Activated CD4-positive, alpha-beta T cell treated with anti-CD3 and anti-CD28 coated beads for 36 hours (primary cell): ENCODE data around the gene GMIP. TPM values are rescaled to one million over a fixed set of nuclear protein-coding genes. Genes with fewer than 3 reads are reported as not detected.

Experiments
- ATAC-seq: fragments of 200-7000 bp; cut with Tn5 transposase; one replicate; pipeline ENCODE4 v1.10.0; 2021; ENCODE audit warnings: mild to moderate bottlenecking, moderate library complexity
- CTCF ChIA-PET: fragments of 350-600 bp; sonication (Branson Sonifier 250); formaldehyde crosslinking; loops from one replicate; lab custom pipeline; 2021; ENCODE audit warnings: antibody characterized with exemption; lab: Charles Lee
- POLR2A ChIA-PET: fragments of 350-600 bp; sonication (Branson Sonifier 250); formaldehyde crosslinking; loops from one replicate; lab custom pipeline; 2021; ENCODE audit warnings: antibody characterized with exemption, inconsistent platforms; lab: Charles Lee
- DNase-seq: peaks from one replicate; pipeline ENCODE4 v3.0.0-alpha.2; 2020
- H3K27ac Mint-ChIP-seq: one replicate; pipeline ENCODE4 v1.8.0; 2021; ENCODE audit warnings: mixed read lengths
- H3K27me3 Mint-ChIP-seq: one replicate; pipeline ENCODE4 v1.8.0; 2021; ENCODE audit warnings: mixed read lengths
- H3K36me3 Mint-ChIP-seq: one replicate; pipeline ENCODE4 v1.8.0; 2021; ENCODE audit warnings: low read depth, mixed read lengths
- H3K4me1 Mint-ChIP-seq: one replicate; pipeline ENCODE4 v1.8.0; 2021; ENCODE audit warnings: mixed read lengths
- H3K4me3 Mint-ChIP-seq: one replicate; pipeline ENCODE4 v1.8.0; 2021; ENCODE audit warnings: mild to moderate bottlenecking, moderate library complexity, mixed read lengths
- H3K9me3 Mint-ChIP-seq: one replicate; pipeline ENCODE4 v1.8.0; 2021; ENCODE audit warnings: low read depth, mixed read lengths
- intact Hi-C, 2 experiments: fragments of 100-400 bp; cut with DNase I in 1 of 2; cut with micrococcal nuclease in 1 of 2; formaldehyde crosslinking; loops; one replicate each; pipeline versions ENCODE4 v1.14.2 to v1.15.1; 2022 to 2024; cut with DNase I, micrococcal nuclease
- total RNA-seq, 2 experiments: library from RNA; stranded (reverse); gene quantifications; one replicate each; pipeline ENCODE4 v1.2.3, GENCODE V29; 2021

GMIP gene
- total RNA-seq, 2 experiments from 2014 or later, result 54.9 to 56.6 TPM

DNA sequence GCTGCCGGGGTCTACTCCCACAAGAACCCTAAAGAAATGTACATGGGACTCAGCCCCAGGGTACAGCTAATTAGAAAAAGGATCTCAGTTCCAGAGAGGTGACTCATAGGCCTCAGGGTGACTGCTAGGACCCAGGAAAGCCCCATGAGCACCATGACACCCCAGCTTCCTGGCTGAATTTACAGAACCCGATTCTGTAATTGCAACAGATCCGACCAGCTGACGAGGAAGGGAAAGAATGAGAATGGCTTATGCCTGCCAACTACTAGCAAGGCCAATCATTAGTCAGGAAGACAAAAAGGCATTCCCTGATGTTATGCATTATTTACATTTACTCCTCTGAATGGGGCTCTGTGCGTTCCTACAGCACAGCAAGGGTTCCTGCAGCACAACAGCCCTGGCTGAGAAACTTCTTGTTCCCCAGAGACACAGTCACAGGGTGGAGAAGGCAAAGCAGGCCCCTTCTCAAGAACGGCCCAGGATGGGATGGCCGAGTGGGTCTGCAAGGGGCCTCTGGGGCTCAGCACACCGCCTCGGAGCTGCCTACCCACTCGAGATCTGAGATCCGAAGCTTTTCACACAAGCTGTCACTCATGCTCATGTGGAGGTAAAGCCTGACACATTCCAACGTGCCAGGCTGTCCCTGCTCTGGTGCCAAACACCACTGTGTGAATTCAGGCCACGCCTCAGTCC lies 52.2 kb downstream of the GMIP start:
- no peaks in the 10 kb centered on the region for H3K27me3 Mint-ChIP-seq
- ATAC-seq (peak; percentile 91), DNase-seq (peak; percentile 85)
- peak overlapping the region; percentile 82 for H3K27ac Mint-ChIP-seq
- intact Hi-C loops, result loop anchor here (1.0 to 10.0 kb wide), 7 partner anchors 27 to 526 kb away; partner anchors contain the start of genes LPAR2 (in 2 of the 2), GMIP (in 1 of the 2), PBX4 (in 1 of the 2) and SLC25A42 (in 1 of the 2)
- peak overlapping the region; percentile 27 for H3K4me3 Mint-ChIP-seq
- ChIA-PET POLR2A (no interaction called here), CTCF (interaction anchor here (0.5 to 3.1 kb wide), 9 partner anchors 12 to 269 kb away, joined by 3 to 13 read pairs (median 4); partner anchors contain the start of gene GMIP)
- no peaks in the 10 kb centered on the region for H3K9me3 Mint-ChIP-seq
- H3K36me3 Mint-ChIP-seq, result peaks cover 29% of the 10 kb centered on the region
- H3K4me1 Mint-ChIP-seq, result peaks cover 66% of the 10 kb centered on the region

DNA sequence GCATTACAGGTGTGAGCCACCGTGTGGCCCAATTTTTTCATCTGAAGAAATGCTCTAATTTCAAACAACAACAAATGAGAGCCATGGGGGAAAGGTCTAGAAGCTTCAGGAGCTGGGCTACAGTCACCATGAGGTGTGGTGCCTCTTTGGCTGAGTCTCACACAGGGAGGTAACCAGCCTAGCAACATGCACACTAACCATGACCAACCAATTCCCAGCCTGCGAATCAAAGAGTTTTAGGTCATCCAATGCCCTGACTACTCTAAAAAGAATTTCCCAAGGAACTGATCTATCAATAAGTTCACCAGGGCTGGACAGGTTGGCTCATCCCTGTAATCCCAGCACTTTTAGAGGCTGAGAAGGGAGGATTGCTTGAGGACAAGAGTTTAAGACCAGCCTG lies 54.9 kb downstream of the GMIP start:
- ATAC-seq, result no peak
- Mint-ChIP-seq H3K4me3 (no peak overlapping the region), H3K36me3 (peaks cover 25% of the 10 kb centered on the region), H3K9me3 (no peaks in the 10 kb centered on the region), H3K27me3 (no peaks in the 10 kb centered on the region), H3K4me1 (peaks cover 54% of the 10 kb centered on the region), H3K27ac (peak overlapping the region; percentile 78)
- intact Hi-C loops, result no loop called here
- CTCF ChIA-PET, result interaction anchor here (0.6 to 1.5 kb wide), 4 partner anchors 34 to 69 kb away, joined by 3 to 5 read pairs (median 4); partner anchors contain the start of gene GMIP
- DNase-seq, result no peak
- POLR2A ChIA-PET, result interaction anchor here (0.6 to 0.7 kb wide), 2 partner anchors 14 to 80 kb away, joined by 3 read pairs; no protein-coding TSS in a partner anchor

DNA sequence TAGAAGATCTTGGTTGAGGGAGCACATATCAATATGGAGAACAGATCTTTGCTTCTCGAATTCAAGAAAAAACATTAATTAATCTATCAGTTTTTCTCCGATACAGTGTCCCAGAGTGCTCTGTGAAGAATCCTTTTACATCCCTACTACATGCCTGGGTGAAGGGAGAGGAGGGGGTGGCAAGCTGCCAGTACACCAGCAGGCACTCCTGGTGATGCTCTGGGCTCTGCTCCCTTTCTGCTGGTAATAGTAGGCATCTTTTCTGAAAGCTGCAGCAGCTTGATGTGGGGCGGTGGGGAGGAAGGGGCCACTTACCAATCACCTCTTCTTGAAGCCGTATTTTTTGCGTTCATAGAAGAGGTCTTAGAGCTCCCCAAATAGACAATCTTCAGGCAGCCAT lies 55.7 kb downstream of the GMIP start:
- intact Hi-C loops, result no loop called here
- Mint-ChIP-seq H3K9me3 (no peaks in the 10 kb centered on the region), H3K4me3 (no peak overlapping the region), H3K36me3 (peaks cover 20% of the 10 kb centered on the region), H3K27ac (peak overlapping the region; percentile 52), H3K27me3 (no peaks in the 10 kb centered on the region), H3K4me1 (peaks cover 50% of the 10 kb centered on the region)
- POLR2A ChIA-PET, result interaction anchor here (0.7 kb wide), 1 partner anchor 11 kb away, joined by 3 read pairs; no protein-coding TSS in a partner anchor
- no peak for DNase-seq
- CTCF ChIA-PET, result interaction anchor here (0.7 to 2.0 kb wide), 5 partner anchors 18 to 56 kb away, joined by 3 to 7 read pairs (median 5); partner anchors contain the start of gene GMIP
- no peak for ATAC-seq

DNA sequence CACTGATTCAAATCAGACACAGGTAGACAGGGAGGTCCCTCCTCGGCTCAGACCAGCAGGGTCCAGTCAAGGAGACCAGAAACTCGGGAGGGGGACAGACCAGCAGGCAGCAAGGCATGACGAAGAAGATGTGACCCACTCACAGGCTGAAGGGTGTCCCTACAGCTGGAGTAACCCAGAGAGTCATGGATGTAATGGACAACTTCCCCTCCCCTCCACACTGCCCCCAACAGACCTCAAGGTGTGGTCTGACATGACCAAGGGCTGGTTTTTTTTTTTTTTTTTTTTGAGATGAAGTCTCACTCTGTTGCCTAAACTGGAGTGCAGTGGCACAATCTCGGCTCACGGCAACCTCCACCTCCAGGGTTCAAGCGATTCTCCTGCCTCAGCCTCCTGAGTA lies 59.1 kb downstream of the GMIP start:
- H3K36me3 Mint-ChIP-seq, result peaks cover 13% of the 10 kb centered on the region
- peaks cover 24% of the 10 kb centered on the region for H3K4me1 Mint-ChIP-seq
- ChIA-PET POLR2A (no interaction called here), CTCF (no interaction called here)
- H3K27ac Mint-ChIP-seq, result no peak overlapping the region
- DNase-seq (no peak), ATAC-seq (no peak)
- no peaks in the 10 kb centered on the region for H3K27me3 Mint-ChIP-seq
- no peaks in the 10 kb centered on the region for H3K9me3 Mint-ChIP-seq
- intact Hi-C loops, result no loop called here
- H3K4me3 Mint-ChIP-seq, result no peak overlapping the region

DNA sequence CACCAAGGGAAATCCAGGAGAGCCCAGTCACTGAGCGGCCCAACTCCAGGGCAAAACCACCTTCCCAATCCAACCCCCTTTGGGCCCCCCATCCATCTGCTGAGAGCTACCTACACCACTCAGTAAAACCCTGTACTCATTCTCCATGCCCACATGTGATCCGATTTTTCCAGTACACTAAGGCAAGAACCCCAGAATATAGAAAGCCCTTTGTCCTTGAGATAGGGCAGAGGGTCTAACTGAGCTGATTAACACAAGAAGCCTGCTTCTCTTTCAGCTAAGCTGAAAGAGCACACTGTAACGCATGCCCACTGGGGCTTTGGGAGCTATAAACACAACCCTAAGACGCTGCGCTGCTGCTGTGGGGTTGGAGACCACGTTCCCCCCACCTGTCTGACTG lies 61.0 kb downstream of the GMIP start:
- ATAC-seq (no peak), DNase-seq (no peak)
- ChIA-PET CTCF (interaction anchor here (0.6 to 1.7 kb wide), 4 partner anchors 22 to 86 kb away, joined by 3 to 14 read pairs (median 6); partner anchors contain the start of gene ZNF101), POLR2A (no interaction called here)
- H3K27me3 Mint-ChIP-seq, result no peaks in the 10 kb centered on the region
- H3K4me1 Mint-ChIP-seq, result peaks cover 10% of the 10 kb centered on the region
- intact Hi-C loops, result no loop called here
- H3K9me3 Mint-ChIP-seq, result no peaks in the 10 kb centered on the region
- H3K27ac Mint-ChIP-seq, result no peak overlapping the region
- peaks cover 9% of the 10 kb centered on the region for H3K36me3 Mint-ChIP-seq
- no peak overlapping the region for H3K4me3 Mint-ChIP-seq

DNA sequence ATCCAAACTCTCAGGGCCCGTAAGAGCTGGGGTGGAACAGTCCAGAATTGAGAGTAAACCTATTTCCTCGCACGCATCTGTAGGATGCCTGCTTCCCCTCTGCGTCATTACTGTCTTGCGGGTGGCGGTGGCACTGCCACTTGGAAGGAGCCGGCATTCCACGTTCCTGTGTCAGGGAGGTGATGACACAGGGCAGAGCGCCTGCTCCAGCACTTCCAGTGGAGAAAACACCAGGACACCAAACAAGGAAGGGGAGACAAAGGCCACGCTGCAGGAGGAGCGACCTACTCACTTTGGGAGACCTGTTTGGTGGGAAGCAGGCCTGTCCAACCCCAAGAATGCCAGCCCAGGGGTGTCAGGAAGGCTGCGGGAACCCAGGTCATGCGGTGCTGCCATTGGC lies 62.1 kb downstream of the GMIP start:
- no peak for ATAC-seq
- ChIA-PET POLR2A (no interaction called here), CTCF (interaction anchor here (1.7 kb wide), 1 partner anchor 27 kb away, joined by 14 read pairs; no protein-coding TSS in a partner anchor)
- Mint-ChIP-seq H3K9me3 (no peaks in the 10 kb centered on the region), H3K27ac (no peak overlapping the region), H3K27me3 (no peaks in the 10 kb centered on the region), H3K36me3 (peaks cover 9% of the 10 kb centered on the region), H3K4me3 (no peak overlapping the region), H3K4me1 (peaks cover 10% of the 10 kb centered on the region)
- DNase-seq, result no peak
- intact Hi-C loops, result no loop called here

DNA sequence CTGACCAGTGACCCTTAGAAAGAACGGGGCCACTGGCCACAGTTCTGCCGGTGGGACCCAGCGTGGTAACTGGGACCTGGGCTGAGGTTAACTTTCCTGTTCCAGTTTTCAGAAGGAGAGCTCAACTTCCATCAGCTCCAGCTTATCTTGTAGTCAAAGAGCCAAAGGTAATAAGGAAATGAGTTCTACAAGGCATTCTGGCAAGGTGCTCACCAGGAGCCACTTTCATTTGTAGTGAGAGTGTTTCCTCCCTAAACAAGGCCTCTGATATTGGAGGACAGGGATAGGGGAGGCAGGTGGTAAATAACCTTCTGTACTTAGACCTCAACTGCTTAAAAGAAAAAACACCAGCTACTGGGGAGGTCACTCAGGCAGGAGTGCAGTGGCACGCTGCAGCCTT lies 63.0 kb downstream of the GMIP start:
- peak overlapping the region; percentile 37 for H3K27ac Mint-ChIP-seq
- POLR2A ChIA-PET, result no interaction called here
- H3K27me3 Mint-ChIP-seq, result no peaks in the 10 kb centered on the region
- CTCF ChIA-PET, result interaction anchor here (0.6 to 1.7 kb wide), 3 partner anchors 27 to 322 kb away, joined by 3 to 4 read pairs (median 4); no protein-coding TSS in a partner anchor
- DNase-seq (no peak), ATAC-seq (no peak)
- H3K36me3 Mint-ChIP-seq, result peaks cover 6% of the 10 kb centered on the region
- no peak overlapping the region for H3K4me3 Mint-ChIP-seq
- no peaks in the 10 kb centered on the region for H3K9me3 Mint-ChIP-seq
- intact Hi-C loops, result no loop called here
- peaks cover 6% of the 10 kb centered on the region for H3K4me1 Mint-ChIP-seq

DNA sequence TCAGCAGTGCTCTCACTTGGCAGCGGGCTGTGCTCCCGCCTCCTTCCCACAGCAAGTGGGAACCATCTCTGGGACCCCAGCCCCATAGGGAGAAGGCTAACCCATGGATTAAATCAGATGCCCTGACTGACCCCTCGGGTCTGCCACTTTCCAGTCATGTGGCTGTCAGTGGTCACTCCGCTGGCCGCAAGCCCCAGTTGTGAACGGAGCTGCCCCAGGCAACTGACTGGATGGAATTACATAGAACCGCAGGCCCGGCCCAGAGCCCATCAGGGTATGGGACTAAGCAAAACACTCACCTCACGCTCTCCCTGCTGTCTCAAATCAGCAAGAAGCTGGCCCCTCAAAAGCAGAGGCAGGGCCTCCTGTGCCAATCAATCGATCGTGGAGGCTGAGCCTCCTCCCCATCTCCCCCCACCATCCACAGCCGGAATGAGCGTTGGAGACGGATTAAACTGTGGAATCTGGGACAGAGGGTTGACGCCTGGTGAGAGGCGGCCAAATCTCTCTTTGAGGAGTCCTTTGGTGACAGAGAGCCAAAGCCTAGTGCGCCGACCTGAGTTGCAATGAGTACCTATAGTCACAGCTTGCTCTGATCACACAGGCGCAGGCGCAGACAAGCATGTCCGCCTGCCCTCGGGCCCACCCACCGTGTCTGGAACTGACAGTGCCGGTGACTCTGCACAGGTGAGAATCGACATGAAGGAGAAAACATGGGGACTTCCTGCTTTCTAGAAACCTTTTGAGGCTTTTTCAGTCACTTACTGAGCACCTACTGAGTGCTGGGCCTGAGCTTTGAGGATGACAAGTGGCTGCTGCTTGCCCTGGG lies 63.7 kb downstream of the GMIP start:
- peak; percentile 15 for DNase-seq
- Mint-ChIP-seq H3K4me3 (no peak overlapping the region), H3K4me1 (peaks cover 6% of the 10 kb centered on the region), H3K27me3 (no peaks in the 10 kb centered on the region), H3K9me3 (no peaks in the 10 kb centered on the region), H3K36me3 (peaks cover 5% of the 10 kb centered on the region), H3K27ac (no peak overlapping the region)
- CTCF ChIA-PET, result interaction anchor here (1.2 to 1.7 kb wide), 2 partner anchors 24 to 26 kb away, joined by 3 to 4 read pairs; no protein-coding TSS in a partner anchor
- peak; percentile 36 for ATAC-seq
- intact Hi-C loops, result no loop called here
- POLR2A ChIA-PET, result no interaction called here

Other genes with a start within 250 kb of the GMIP start
- 100 to 1,000 TPM; 123 to 139 TPM for gene GATAD2A, start 238.0 kb downstream of the GMIP start, total RNA-seq
- gene TSSK6, start 128.1 kb downstream of the GMIP start, total RNA-seq, result 1 to 10 TPM; 3.8 to 4.4 TPM
- gene NDUFA13, start 127.4 kb downstream of the GMIP start, total RNA-seq, result 100 to 1,000 TPM; 310 to 323 TPM
- 10 to 100 TPM; 10.7 to 11.4 TPM for gene YJEFN3, start 114.7 kb downstream of the GMIP start, total RNA-seq
- gene CILP2, start 105.4 kb downstream of the GMIP start, total RNA-seq, result under 1 TPM; 0.19 to 0.27 TPM
- gene PBX4, start 25.0 kb downstream of the GMIP start, total RNA-seq, result 10 to 100 TPM; 19.4 to 21.2 TPM
- 10 to 100 TPM; 21.6 to 33.2 TPM for gene LPAR2, start 15.4 kb downstream of the GMIP start, total RNA-seq
- 10 to 100 TPM; 61.8 to 71.2 TPM for gene ATP13A1, start 20.0 kb upstream of the GMIP start, total RNA-seq
- 10 to 100 TPM; 63.9 to 70.8 TPM for gene ZNF101, start 25.2 kb upstream of the GMIP start, total RNA-seq
- 1 to 10 TPM; 9.2 TPM for gene ZNF14, start 89.5 kb upstream of the GMIP start, total RNA-seq
- 10 to 100 TPM; 33.3 to 41.3 TPM for gene ZNF506, start 178.1 kb upstream of the GMIP start, total RNA-seq
- 10 to 100 TPM; 16.1 to 25.1 TPM for gene ZNF253, start 222.2 kb upstream of the GMIP start, total RNA-seq